Dermis microvascular lymphatic vessel endothelial cell (primary cell): ENCODE data around the gene PPM1H. TPM values are rescaled to one million over a fixed set of nuclear protein-coding genes. Genes with fewer than 3 reads are reported as not detected.
"Not testable (repeated sequence)": the region's sequence is repeated elsewhere in the genome, so short reads cannot be mapped to it uniquely, and the experiment has no call there.

ENCODE experiments used
- DNase-seq, 2 donors: peaks; one replicate each; pipeline versions ENCODE4 v3.0.0 to v3.0.0-alpha.2; 2010; ENCODE audit warnings: low read depth in 2 of 2
- total RNA-seq: library from RNA; depleted of rRNA; stranded (reverse); fragments of >200 nt; gene quantifications from 2 replicates; pipeline ENCODE4 v1.2.1, GENCODE V29; 2014

Gene PPM1H
- total RNA-seq, 1 donor from 2014 or later: 1.0 TPM

GRCh38 chr12:62737615-62738014 lies 197.3 kb downstream of the PPM1H start:
- DNase-seq: no peak

GRCh38 chr12:62737188-62737587 lies 197.8 kb downstream of the PPM1H start:
- DNase-seq: no peak

- no peak for DNase-seq
These were observed 198.4 kb downstream of the PPM1H start for GRCh38 chr12:62736596-62736995.

- peak; percentile 37 to 89 for DNase-seq
These were observed 202.0 kb downstream of the PPM1H start for GRCh38 chr12:62732861-62733427.

- peak in 1 of 2 donors; percentile 42 for DNase-seq
These were observed 203.7 kb downstream of the PPM1H start for GRCh38 chr12:62731055-62731820.

- DNase-seq: no peak
These were observed 204.3 kb downstream of the PPM1H start for GRCh38 chr12:62730649-62731048.

GRCh38 chr12:62729579-62730544 lies 205.1 kb downstream of the PPM1H start:
- not testable (repeated sequence) for DNase-seq

GRCh38 chr12:62728741-62729140 lies 206.2 kb downstream of the PPM1H start:
- no peak for DNase-seq

- DNase-seq: no peak
These were observed 208.4 kb downstream of the PPM1H start for GRCh38 chr12:62726471-62726980.

GRCh38 chr12:62725781-62726180 lies 209.2 kb downstream of the PPM1H start:
- DNase-seq: no peak

GRCh38 chr12:62724947-62725451 lies 210.0 kb downstream of the PPM1H start:
- DNase-seq: peak in 1 of 2 donors; percentile 84

GRCh38 chr12:62724285-62724684 lies 210.7 kb downstream of the PPM1H start:
- no peak for DNase-seq

GRCh38 chr12:62722971-62723680 lies 211.8 kb downstream of the PPM1H start:
- DNase-seq: no peak

GRCh38 chr12:62720661-62721330 lies 214.2 kb downstream of the PPM1H start:
- peak; percentile 23 to 66 for DNase-seq

GRCh38 chr12:62720025-62720424 lies 214.9 kb downstream of the PPM1H start:
- no peak for DNase-seq

GRCh38 chr12:62718762-62719426 lies 216.1 kb downstream of the PPM1H start:
- DNase-seq: no peak

GRCh38 chr12:62717643-62718042 lies 217.3 kb downstream of the PPM1H start:
- no peak for DNase-seq

GRCh38 chr12:62716866-62717525 lies 218.0 kb downstream of the PPM1H start:
- no peak for DNase-seq

GRCh38 chr12:62716037-62716436 lies 218.9 kb downstream of the PPM1H start:
- DNase-seq: no peak
